NB4 (cell line): ENCODE results near the gene GSDME.

Source experiments
- CTCF ChIP-seq: IDR thresholded peaks from one replicate; pipeline ENCODE4 v1.5.1; 2012; ENCODE audit warnings: low read depth, low read length
- POLR2A ChIP-seq: IDR thresholded peaks from 2 replicates; pipeline ENCODE4 v1.6.1; 2011; ENCODE audit warnings: mild to moderate bottlenecking; ENCODE audit not compliant: insufficient read length; ENCODE audit errors: extremely low read depth

- TF ChIP-seq CTCF = no peak
- no peak for TF ChIP-seq POLR2A
Observed at GRCh38 chr7:24757353-24758275, at the start of gene GSDME.
